Trophoblast cell (in vitro differentiated cells and primary cell): ENCODE results near the gene DEPDC5.

Source experiments
- DNase-seq, 2 donors: peaks; one replicate each; pipeline ENCODE4 v3.0.0-alpha.2; 2016
- H2AFZ ChIP-seq: 2 replicates; pipeline ENCODE4 v1.6.1; 2013; ENCODE audit warnings: low read length, moderate library complexity, mild to moderate bottlenecking; ENCODE audit not compliant: insufficient read depth, poor library complexity
- H2AK5ac ChIP-seq: 2 replicates; pipeline ENCODE4 v1.6.1; 2013; ENCODE audit warnings: mild to moderate bottlenecking, low read length
- H2BK120ac ChIP-seq: 2 replicates; pipeline ENCODE4 v1.6.1; 2013; ENCODE audit warnings: low read length, mild to moderate bottlenecking, moderate library complexity; ENCODE audit not compliant: insufficient read depth, poor library complexity
- H2BK12ac ChIP-seq: 2 replicates; pipeline ENCODE4 v1.6.1; 2013; ENCODE audit warnings: mild to moderate bottlenecking, low read length, moderate library complexity
- H2BK5ac ChIP-seq: 2 replicates; pipeline ENCODE4 v1.6.1; 2013; ENCODE audit warnings: low read length, low read depth, moderate library complexity, mild to moderate bottlenecking; ENCODE audit not compliant: poor library complexity
- H3K14ac ChIP-seq: 2 replicates; pipeline ENCODE4 v1.6.1; 2013; ENCODE audit warnings: mild to moderate bottlenecking, low read length
- H3K18ac ChIP-seq: 2 replicates; pipeline ENCODE4 v1.6.1; 2013; ENCODE audit warnings: mild to moderate bottlenecking, low read length
- H3K23ac ChIP-seq: 2 replicates; pipeline ENCODE4 v1.6.1; 2013; ENCODE audit warnings: low read length
- H3K27ac ChIP-seq: 2 replicates; pipeline ENCODE4 v1.5.1; 2013; ENCODE audit warnings: low read depth, mild to moderate bottlenecking, inconsistent platforms, low read length, moderate library complexity
- H3K27me3 ChIP-seq: 2 replicates; pipeline ENCODE4 v1.6.1; 2013; ENCODE audit warnings: inconsistent platforms, mild to moderate bottlenecking, low read length, moderate library complexity; ENCODE audit not compliant: insufficient read depth
- H3K36me3 ChIP-seq, 2 experiments: 1 replicate in 1 of 2; 2 replicates in 1 of 2; pipeline ENCODE4 v1.6.1; 2013; ENCODE audit warnings: low read length in 2 of 2, mild to moderate bottlenecking in 2 of 2, moderate library complexity in 1 of 2; ENCODE audit not compliant: insufficient read depth in 2 of 2, control insufficient read depth in 1 of 2
- H3K4ac ChIP-seq: 2 replicates; pipeline ENCODE4 v1.6.1; 2013; ENCODE audit warnings: low read depth, mild to moderate bottlenecking, low read length, moderate library complexity
- H3K4me1 ChIP-seq, 2 experiments: 1 replicate in 1 of 2; 2 replicates in 1 of 2; pipeline ENCODE4 v1.6.1; 2013; ENCODE audit warnings: low read length in 2 of 2, mild to moderate bottlenecking in 2 of 2, moderate library complexity in 1 of 2; ENCODE audit not compliant: insufficient read depth in 2 of 2, control insufficient read depth in 1 of 2
- H3K4me2 ChIP-seq: 2 replicates; pipeline ENCODE4 v1.6.1; 2013; ENCODE audit warnings: inconsistent platforms, mild to moderate bottlenecking, low read length, moderate library complexity
- H3K4me3 ChIP-seq: 2 replicates; pipeline ENCODE4 v1.5.1; 2013; ENCODE audit warnings: mild to moderate bottlenecking, low read depth, low read length, inconsistent platforms
- H3K79me1 ChIP-seq: one replicate; pipeline ENCODE4 v1.6.1; 2013; ENCODE audit warnings: low read length
- H3K79me2 ChIP-seq: 2 replicates; pipeline ENCODE4 v1.6.1; 2013; ENCODE audit warnings: low read length, mild to moderate bottlenecking; ENCODE audit not compliant: control insufficient read depth, insufficient read depth, poor library complexity
- H3K9ac ChIP-seq: 2 replicates; pipeline ENCODE4 v1.6.1; 2013; ENCODE audit warnings: mild to moderate bottlenecking, low read length
- H3K9me3 ChIP-seq: 2 replicates; pipeline ENCODE4 v1.6.1; 2013; ENCODE audit warnings: low read depth, mild to moderate bottlenecking, control low read depth, inconsistent platforms, low read length; ENCODE audit not compliant: insufficient read depth
- H4K12ac ChIP-seq: 2 replicates; pipeline ENCODE4 v1.6.1; 2013; ENCODE audit warnings: low read depth, mild to moderate bottlenecking, low read length, moderate library complexity
- H4K8ac ChIP-seq: 2 replicates; pipeline ENCODE4 v1.6.1; 2013; ENCODE audit warnings: low read depth, mild to moderate bottlenecking, low read length, moderate library complexity
- H4K91ac ChIP-seq: one replicate; pipeline ENCODE4 v1.6.1; 2013; ENCODE audit warnings: low read depth, mild to moderate bottlenecking, low read length, moderate library complexity
- WGBS: extraction: QIAGEN DNeasy Blood & Tissue Kit; methylation state at CpG from one replicate; pipeline ENCODE4 v1.1.7; 2013; ENCODE audit warnings: missing lambda C conversion rate; ENCODE audit not compliant: insufficient read length, insufficient coverage; ENCODE audit errors: extremely low coverage; 5-methylcytosine and 5-hydroxymethylcytosine counted together

Gene DEPDC5

DNA sequence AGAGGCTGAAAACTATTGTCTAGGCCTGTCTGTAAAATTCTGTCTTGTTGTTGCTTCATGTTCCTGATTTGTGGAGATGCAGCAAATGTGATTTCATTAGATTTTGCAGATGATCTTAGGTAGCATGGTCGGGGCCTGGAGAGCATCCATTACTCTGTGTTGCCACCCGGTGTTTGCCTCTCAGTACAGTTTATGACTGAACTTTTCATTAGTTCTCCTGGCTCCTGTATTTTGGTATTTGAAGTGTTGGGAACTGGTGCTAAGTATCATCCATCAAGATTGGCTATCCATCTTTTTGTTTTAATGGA lies 198.2 kb downstream of the DEPDC5 start:
- no peak overlapping the region for H3K9ac ChIP-seq
- no peak overlapping the region for H4K12ac ChIP-seq
- H4K8ac ChIP-seq = no peak overlapping the region
- no peak overlapping the region for H4K91ac ChIP-seq
- no peak overlapping the region for H2BK12ac ChIP-seq
- no peak overlapping the region for H3K18ac ChIP-seq
- H2BK120ac ChIP-seq = no peak overlapping the region
- H3K4me3 ChIP-seq = no peak overlapping the region
- H3K79me1 ChIP-seq = no peaks in the 10 kb centered on the region
- H2AK5ac ChIP-seq = no peak overlapping the region
- H3K27me3 ChIP-seq = no peaks in the 10 kb centered on the region
- H3K4me1 ChIP-seq = no peaks in the 10 kb centered on the region
- H2BK5ac ChIP-seq = no peak overlapping the region
- H3K9me3 ChIP-seq = no peaks in the 10 kb centered on the region
- no peak for DNase-seq
- H3K23ac ChIP-seq = peak overlapping the region; percentile 58
- H3K36me3 ChIP-seq = peaks cover 27 to 43% of the 10 kb centered on the region in 2 experiments
- H3K4me2 ChIP-seq = no peak overlapping the region
- H3K27ac ChIP-seq = no peak overlapping the region
- H3K4ac ChIP-seq = peak overlapping the region; percentile 84
- no CpG with 5 or more reads among the region's 2 CpGs for WGBS
- H3K14ac ChIP-seq = no peak overlapping the region
- peaks cover 18% of the 10 kb centered on the region for H3K79me2 ChIP-seq
- H2AFZ ChIP-seq = no peak overlapping the region

DNA sequence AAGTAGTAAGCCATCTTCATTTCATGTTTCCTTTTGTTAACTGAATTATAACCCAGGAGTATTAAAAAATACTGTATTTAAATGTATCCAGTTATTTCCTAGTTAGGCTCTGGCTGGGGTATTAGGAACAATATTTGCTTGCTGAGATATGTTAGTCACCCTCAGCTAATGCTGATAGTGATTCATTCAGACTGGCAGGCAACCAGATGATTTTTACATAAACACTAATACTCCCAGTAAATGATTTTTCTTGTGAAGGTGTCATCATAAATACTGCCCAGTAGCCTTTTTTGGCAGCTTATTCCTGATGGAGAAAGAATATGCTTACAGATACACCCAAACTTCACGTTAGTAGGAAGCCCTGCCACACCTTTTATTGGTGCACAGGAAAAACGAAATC lies 198.7 kb downstream of the DEPDC5 start:
- no peaks in the 10 kb centered on the region for H3K9me3 ChIP-seq
- H3K36me3 ChIP-seq = peaks cover 27 to 43% of the 10 kb centered on the region in 2 experiments
- H2AFZ ChIP-seq = no peak overlapping the region
- no peak overlapping the region for H2AK5ac ChIP-seq
- H3K9ac ChIP-seq = no peak overlapping the region
- H3K18ac ChIP-seq = no peak overlapping the region
- H3K4me2 ChIP-seq = no peak overlapping the region
- H4K12ac ChIP-seq = no peak overlapping the region
- no peak overlapping the region for H3K4ac ChIP-seq
- H4K91ac ChIP-seq = no peak overlapping the region
- H3K23ac ChIP-seq = no peak overlapping the region
- no peak overlapping the region for H2BK5ac ChIP-seq
- H4K8ac ChIP-seq = no peak overlapping the region
- no peak overlapping the region for H3K4me3 ChIP-seq
- H2BK12ac ChIP-seq = no peak overlapping the region
- no peak overlapping the region for H2BK120ac ChIP-seq
- peaks cover 18% of the 10 kb centered on the region for H3K79me2 ChIP-seq
- H3K27me3 ChIP-seq = no peaks in the 10 kb centered on the region
- DNase-seq = no peak
- no peaks in the 10 kb centered on the region for H3K79me1 ChIP-seq
- WGBS = no CpG with 5 or more reads among the region's 2 CpGs
- no peak overlapping the region for H3K14ac ChIP-seq
- H3K27ac ChIP-seq = no peak overlapping the region
- no peaks in the 10 kb centered on the region for H3K4me1 ChIP-seq

DNA sequence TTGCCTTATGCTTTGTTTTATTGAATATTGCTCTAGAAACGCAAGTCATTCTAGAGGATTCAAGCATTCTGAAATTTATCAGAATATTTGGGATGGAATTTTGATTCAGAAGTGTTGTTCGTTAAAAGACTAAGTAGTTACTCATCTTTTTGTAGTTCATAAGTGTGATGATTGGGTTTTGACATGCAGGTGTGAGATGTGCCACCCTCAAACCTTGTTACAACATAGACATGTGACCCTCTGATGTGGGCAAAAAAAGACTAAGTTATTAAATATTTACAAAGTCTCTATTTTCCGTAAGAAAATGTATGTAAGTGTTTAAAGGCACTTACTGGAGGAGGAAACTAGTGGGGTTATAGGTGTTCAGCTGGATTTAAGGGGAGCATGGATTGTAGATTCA lies 199.4 kb downstream of the DEPDC5 start:
- Histone ChIP-seq H3K4me1 (no peaks in the 10 kb centered on the region), H3K79me2 (peaks cover 16% of the 10 kb centered on the region), H3K14ac (no peak overlapping the region), H2AFZ (no peak overlapping the region), H3K79me1 (no peaks in the 10 kb centered on the region), H3K4me3 (no peak overlapping the region), H2BK120ac (no peak overlapping the region), H2AK5ac (no peak overlapping the region), H3K27ac (no peak overlapping the region), H3K4me2 (no peak overlapping the region), H3K4ac (no peak overlapping the region), H3K18ac (no peak overlapping the region), H4K8ac (no peak overlapping the region), H3K9me3 (no peaks in the 10 kb centered on the region), H2BK12ac (no peak overlapping the region), H3K23ac (no peak overlapping the region), H4K91ac (no peak overlapping the region), H3K9ac (no peak overlapping the region), H3K36me3 (peaks cover 23 to 39% of the 10 kb centered on the region in 2 experiments), H3K27me3 (no peaks in the 10 kb centered on the region), H4K12ac (no peak overlapping the region), H2BK5ac (no peak overlapping the region)
- DNase-seq = no peak
- WGBS = no CpG with 5 or more reads among the region's 3 CpGs

DNA sequence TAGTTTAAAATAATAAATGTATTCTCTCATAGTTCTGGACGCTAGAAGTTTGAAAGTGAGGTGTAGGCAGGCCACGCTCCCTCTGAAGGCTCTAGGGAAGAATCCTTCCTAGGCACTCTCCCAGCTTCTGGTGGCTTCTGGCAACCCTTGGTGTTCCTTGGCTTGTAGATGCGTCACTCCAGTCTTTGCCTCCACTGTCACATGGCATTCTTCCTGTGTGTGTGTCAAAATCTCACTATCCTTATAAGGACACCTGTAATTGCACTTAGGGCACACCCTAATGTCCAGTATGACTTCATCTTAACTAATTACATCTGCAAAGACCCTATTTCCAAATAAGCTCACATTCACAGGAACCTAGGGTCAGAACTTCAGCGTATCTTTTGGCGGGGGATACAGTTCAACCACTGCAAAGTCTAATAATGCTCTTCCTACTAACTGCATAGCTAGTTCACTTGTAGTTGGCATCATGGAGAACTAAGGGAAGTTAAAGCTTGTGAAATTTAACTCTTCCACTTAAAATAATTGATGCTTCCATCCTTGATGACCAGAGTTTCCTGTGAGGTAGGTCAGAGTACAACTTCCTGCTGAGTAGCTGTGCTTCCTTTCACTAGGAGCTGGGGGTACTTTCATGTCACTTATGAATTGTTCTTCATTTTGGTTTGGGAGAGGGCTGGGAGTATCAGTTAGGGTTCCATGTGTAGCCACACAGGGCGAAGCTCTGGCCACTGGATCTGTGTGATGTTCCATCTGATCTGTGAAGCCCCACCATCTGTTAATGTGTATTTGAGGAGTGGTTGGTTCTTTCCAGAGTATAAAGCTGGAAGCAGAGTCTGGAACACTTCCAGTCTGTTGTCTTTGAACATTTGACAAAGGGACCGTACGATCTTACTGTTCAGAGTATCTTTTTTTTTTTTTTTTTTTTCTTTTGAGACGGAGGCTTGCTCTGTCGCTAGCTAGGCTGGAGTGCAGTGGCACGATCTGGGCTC lies 201.0 kb downstream of the DEPDC5 start:
- no peak overlapping the region for H3K23ac ChIP-seq
- H3K14ac ChIP-seq = no peak overlapping the region
- H2BK120ac ChIP-seq = no peak overlapping the region
- H3K18ac ChIP-seq = no peak overlapping the region
- H2AK5ac ChIP-seq = no peak overlapping the region
- peak overlapping the region; percentile 61 for H3K4ac ChIP-seq
- H4K12ac ChIP-seq = no peak overlapping the region
- DNase-seq = no peak
- H4K8ac ChIP-seq = no peak overlapping the region
- H3K9ac ChIP-seq = no peak overlapping the region
- H4K91ac ChIP-seq = no peak overlapping the region
- no peaks in the 10 kb centered on the region for H3K9me3 ChIP-seq
- no peaks in the 10 kb centered on the region for H3K27me3 ChIP-seq
- no peak overlapping the region for H2BK12ac ChIP-seq
- WGBS = no CpG with 5 or more reads among the region's 11 CpGs
- no peak overlapping the region for H2BK5ac ChIP-seq
- no peak overlapping the region for H2AFZ ChIP-seq
- no peaks in the 10 kb centered on the region for H3K4me1 ChIP-seq
- peaks cover 17 to 33% of the 10 kb centered on the region in 2 experiments for H3K36me3 ChIP-seq
- no peak overlapping the region for H3K4me2 ChIP-seq
- H3K4me3 ChIP-seq = no peak overlapping the region
- H3K79me1 ChIP-seq = no peaks in the 10 kb centered on the region
- peaks cover 14% of the 10 kb centered on the region for H3K79me2 ChIP-seq
- no peak overlapping the region for H3K27ac ChIP-seq
